Ovary (tissue), 9 donors: Measurements from ENCODE around the gene MYH15. TPM values are rescaled to one million over a fixed set of nuclear protein-coding genes. Genes with fewer than 3 reads are reported as not detected.

Experiments
- DNase-seq, 5 donors: peaks; one replicate each; pipeline ENCODE4 v3.0.0-alpha.2; 2019 to 2020
- H3K27ac ChIP-seq, 2 donors: fragments of 200-600 bp; one replicate each; pipeline versions ENCODE4 v1.5.1 to v1.8.0; 2019 to 2022
- H3K27me3 ChIP-seq: fragments of 200-600 bp; one replicate; pipeline ENCODE4 v1.8.0; 2022
- H3K36me3 ChIP-seq: fragments of 200-600 bp; sonication (generic); one replicate; pipeline ENCODE4 v1.5.1; 2019
- H3K4me1 ChIP-seq: one replicate; pipeline ENCODE4 v1.8.1; 2013; ENCODE audit warnings: mild to moderate bottlenecking, moderate library complexity; ENCODE audit not compliant: insufficient read depth
- H3K4me3 ChIP-seq: fragments of 200-600 bp; sonication (generic); one replicate; pipeline ENCODE4 v1.5.1; 2017
- H3K9me3 ChIP-seq, 2 donors: fragments of 200-600 bp in 1 of 2; sonication (generic) in 1 of 2; one replicate each; pipeline versions ENCODE4 v1.5.1 to v1.8.1; 2013 to 2019; ENCODE audit warnings: mild to moderate bottlenecking in 1 of 2, moderate library complexity in 1 of 2
- CTCF ChIP-seq, 3 donors: fragments of 450-650 bp in 2 of 3; fragments of 200-600 bp in 1 of 3; IDR thresholded peaks; one replicate each; pipeline versions ENCODE4 v1.5.1 to v1.8.0; 2016 to 2022; ENCODE audit warnings: antibody characterized with exemption in 3 of 3, mild to moderate bottlenecking in 1 of 3
- EP300 ChIP-seq: sonication (generic); formaldehyde crosslinking; IDR thresholded peaks from one replicate; pipeline ENCODE4 v1.6.1; 2017; ENCODE audit warnings: antibody characterized with exemption
- POLR2A ChIP-seq: fragments of 450-650 bp; IDR thresholded peaks from one replicate; pipeline ENCODE4 v1.6.1; 2017; ENCODE audit warnings: antibody characterized with exemption, mild to moderate bottlenecking, moderate library complexity
- WGBS, 3 donors: extraction: QIAGEN DNeasy Blood & Tissue Kit in 1 of 3; methylation state at CpG; one replicate each; pipeline versions ENCODE4 v1.1.5 to v1.1.7; 2013 to 2017; 5-methylcytosine and 5-hydroxymethylcytosine counted together
- intact Hi-C, 4 donors: fragments of 100-400 bp; cut with DNase I; formaldehyde crosslinking; loops; one replicate each; pipeline versions ENCODE4 v1.11.0 to v1.15.1; 2022 to 2023
- polyA plus RNA-seq, 2 donors: library from polyadenylated mRNA; stranded (reverse); fragments of 200-250 nt in 1 of 2; fragments of 350-450 nt in 1 of 2; fragmentation: Illumina TruSeq in 1 of 2; extraction: RNeasy Lipid Tissue Mini Kit (QIAGEN cat#74804) in 1 of 2; gene quantifications; one replicate each; pipeline ENCODE4 v1.2.3, GENCODE V29; 2013 to 2014
- total RNA-seq, 7 donors: library from RNA; depleted of rRNA in 2 of 7; stranded (reverse); fragments of >200 nt in 2 of 7; fragmentation: NEBNext Ultra II Directional in 3 of 7; extraction: Animal tissue kit (Norgen Biotek cat#: 25700) in 3 of 7; gene quantifications; one replicate each; pipeline versions ENCODE4 v1.1.0 to v1.2.4, GENCODE V29; 2016 to 2023
- donor health status: DM: no; HTN: no; CAD: no; lungs with moderate emphysema.
- donor health status: DM: no; HTN: no; CAD: no.
- donor health status: Bipolar disorder and iron deficiency.
- donor health status: DM: yes; HTN: yes; CAD: no.
- donor health status: DM: no; HTN: no; CAD: no.
- donor health status: DM: yes; HTN: yes; CAD: no.

Gene MYH15
- total and polyA plus RNA-seq, 9 donors: 0.05 to 0.57 (median 0.11) TPM; not detected in 3

GRCh38 chr3:108403686-108404345 is 106.6 kb downstream of the MYH15 start:
- H3K36me3 ChIP-seq: no peaks in the 10 kb centered on the region
- intact Hi-C loops: no loop called here
- H3K4me1 ChIP-seq: peaks cover 1% of the 10 kb centered on the region
- WGBS, 3 donors: 43 to 56% (median 46%) methylated on average over 4 of the region's 4 CpGs
- no peaks in the 10 kb centered on the region for H3K9me3 ChIP-seq
- no peak overlapping the region for H3K4me3 ChIP-seq
- DNase-seq: no peak
- no peak overlapping the region for H3K27ac ChIP-seq
- TF ChIP-seq EP300 (no peak), CTCF (IDR thresholded peaks at IDR 0.05) (no peak), POLR2A (no peak)
- no peaks in the 10 kb centered on the region for H3K27me3 ChIP-seq

GRCh38 chr3:108403198-108403597 is 107.2 kb downstream of the MYH15 start:
- Histone ChIP-seq H3K4me3 (no peak overlapping the region), H3K36me3 (no peaks in the 10 kb centered on the region), H3K4me1 (peaks cover 1% of the 10 kb centered on the region), H3K27ac (no peak overlapping the region), H3K27me3 (no peaks in the 10 kb centered on the region), H3K9me3 (no peaks in the 10 kb centered on the region)
- intact Hi-C loops: no loop called here
- TF ChIP-seq EP300 (no peak), CTCF (IDR thresholded peaks at IDR 0.05) (no peak), POLR2A (no peak)
- WGBS, 3 donors: 17 to 36% (median 23%) methylated on average over 1 of the region's 1 CpG
- DNase-seq: no peak

GRCh38 chr3:108401836-108402235 is 108.6 kb downstream of the MYH15 start:
- 81 to 89% (median 85%) methylated on average over 2 of the region's 2 CpGs for WGBS, 3 donors
- intact Hi-C loops: no loop called here
- TF ChIP-seq POLR2A (no peak), CTCF (IDR thresholded peaks at IDR 0.05) (no peak)
- no peak overlapping the region for H3K27ac ChIP-seq
- peaks cover 1% of the 10 kb centered on the region for H3K4me1 ChIP-seq
- H3K9me3 ChIP-seq: no peaks in the 10 kb centered on the region
- no peaks in the 10 kb centered on the region for H3K27me3 ChIP-seq
- no peak overlapping the region for H3K4me3 ChIP-seq
- DNase-seq: no peak
- H3K36me3 ChIP-seq: no peaks in the 10 kb centered on the region

- DNase-seq: no peak
- H3K4me3 ChIP-seq: no peak overlapping the region
- peaks cover 1% of the 10 kb centered on the region for H3K4me1 ChIP-seq
- H3K9me3 ChIP-seq: no peaks in the 10 kb centered on the region
- H3K27me3 ChIP-seq: no peaks in the 10 kb centered on the region
- TF ChIP-seq POLR2A: no peak
- no peak for TF ChIP-seq CTCF (IDR thresholded peaks at IDR 0.05)
- TF ChIP-seq EP300: no peak
- no peaks in the 10 kb centered on the region for H3K36me3 ChIP-seq
- intact Hi-C loops: no loop called here
- WGBS, 3 donors: 93 to 98% (median 94%) methylated on average over 6 of the region's 6 CpGs
- H3K27ac ChIP-seq: no peak overlapping the region
Observed at GRCh38 chr3:108398510-108398909, 111.9 kb downstream of the MYH15 start.
